Panc1 (cell line): ENCODE measurements around the gene FBLN1.

ENCODE experiments used
- POLR2AphosphoS5 ChIP-seq: IDR thresholded peaks from 2 replicates; pipeline ENCODE4 v1.6.1; 2012; ENCODE audit warnings: mild to moderate bottlenecking, low read depth, low read length, moderate library complexity
- TCF7L2 ChIP-seq: IDR thresholded peaks from 2 replicates; pipeline ENCODE4 v1.6.1; 2011; ENCODE audit warnings: mild to moderate bottlenecking, low read depth, low read length, inconsistent platforms
- TF ChIP-seq, protein P1 (sequence below): fragments of 450-650 bp; IDR thresholded peaks from 2 replicates; pipeline ENCODE4 v1.5.1; 2017; ENCODE audit warnings: mild to moderate bottlenecking

DNA sequence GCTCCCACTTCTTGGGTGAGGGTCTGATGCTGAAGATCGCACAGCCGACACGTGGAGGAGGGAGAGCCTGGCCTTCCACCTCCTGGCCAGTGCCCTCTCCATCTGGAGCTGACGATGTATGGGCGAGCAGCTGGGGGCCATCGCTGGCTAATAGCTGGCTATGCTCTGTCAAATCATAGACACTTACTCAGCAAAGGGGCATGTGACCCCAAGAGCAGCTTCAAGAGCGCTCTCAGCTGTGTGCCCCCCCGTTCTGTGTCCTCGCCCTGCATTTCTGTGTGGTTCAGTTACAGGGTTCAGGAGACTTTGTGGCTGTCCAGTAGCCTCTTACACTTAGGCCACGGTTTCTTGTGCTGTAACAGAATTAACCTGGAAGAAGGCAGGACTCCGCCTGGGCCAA is 26.4 kb downstream of the FBLN1 start:
- TF ChIP-seq POLR2AphosphoS5: no peak
- TF ChIP-seq TCF7L2: no peak
- TF ChIP-seq, protein P1, sequence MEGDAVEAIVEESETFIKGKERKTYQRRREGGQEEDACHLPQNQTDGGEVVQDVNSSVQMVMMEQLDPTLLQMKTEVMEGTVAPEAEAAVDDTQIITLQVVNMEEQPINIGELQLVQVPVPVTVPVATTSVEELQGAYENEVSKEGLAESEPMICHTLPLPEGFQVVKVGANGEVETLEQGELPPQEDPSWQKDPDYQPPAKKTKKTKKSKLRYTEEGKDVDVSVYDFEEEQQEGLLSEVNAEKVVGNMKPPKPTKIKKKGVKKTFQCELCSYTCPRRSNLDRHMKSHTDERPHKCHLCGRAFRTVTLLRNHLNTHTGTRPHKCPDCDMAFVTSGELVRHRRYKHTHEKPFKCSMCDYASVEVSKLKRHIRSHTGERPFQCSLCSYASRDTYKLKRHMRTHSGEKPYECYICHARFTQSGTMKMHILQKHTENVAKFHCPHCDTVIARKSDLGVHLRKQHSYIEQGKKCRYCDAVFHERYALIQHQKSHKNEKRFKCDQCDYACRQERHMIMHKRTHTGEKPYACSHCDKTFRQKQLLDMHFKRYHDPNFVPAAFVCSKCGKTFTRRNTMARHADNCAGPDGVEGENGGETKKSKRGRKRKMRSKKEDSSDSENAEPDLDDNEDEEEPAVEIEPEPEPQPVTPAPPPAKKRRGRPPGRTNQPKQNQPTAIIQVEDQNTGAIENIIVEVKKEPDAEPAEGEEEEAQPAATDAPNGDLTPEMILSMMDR: no peak
